Thyroid gland (tissue), 4 donors: ENCODE measurements around the gene ARL3.

Experiments used
- POLR2A ChIP-seq, 2 donors: fragments of 450-650 bp; IDR thresholded peaks; one replicate each; pipeline ENCODE4 v1.6.1; 2017; ENCODE audit warnings: antibody characterized with exemption in 2 of 2, mild to moderate bottlenecking in 2 of 2, moderate library complexity in 1 of 2
- TF ChIP-seq, protein P1 (sequence below), 6 experiments: fragments of 200-600 bp in 3 of 6; fragments of 450-650 bp in 3 of 6; sonication (generic) in 3 of 6; IDR thresholded peaks; one replicate each; pipeline ENCODE4 v1.5.1; 2016 to 2019; ENCODE audit warnings: antibody characterized with exemption in 6 of 6, mild to moderate bottlenecking in 2 of 6, inconsistent platforms in 1 of 6, moderate library complexity in 1 of 6

DNA sequence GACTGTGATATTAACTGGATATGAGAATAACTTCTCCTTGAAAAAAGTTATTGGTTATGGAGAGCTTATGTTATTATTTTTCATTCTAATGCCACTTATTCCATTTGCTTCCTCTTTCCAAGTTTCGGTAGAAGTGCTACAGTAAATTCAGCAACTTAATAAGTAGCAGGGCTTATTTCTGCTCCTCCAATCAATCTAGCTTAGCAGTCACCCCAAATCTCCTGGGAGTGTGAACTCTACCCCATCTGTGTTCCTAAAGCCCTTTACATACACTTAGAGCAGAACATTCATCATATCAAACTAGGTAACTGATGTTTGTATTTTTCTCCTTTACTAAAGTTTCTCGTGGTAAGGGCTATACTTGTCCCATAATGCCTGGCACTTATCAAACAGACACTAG lies 8.7 kb downstream of the ARL3 start:
- TF ChIP-seq, protein P1, sequence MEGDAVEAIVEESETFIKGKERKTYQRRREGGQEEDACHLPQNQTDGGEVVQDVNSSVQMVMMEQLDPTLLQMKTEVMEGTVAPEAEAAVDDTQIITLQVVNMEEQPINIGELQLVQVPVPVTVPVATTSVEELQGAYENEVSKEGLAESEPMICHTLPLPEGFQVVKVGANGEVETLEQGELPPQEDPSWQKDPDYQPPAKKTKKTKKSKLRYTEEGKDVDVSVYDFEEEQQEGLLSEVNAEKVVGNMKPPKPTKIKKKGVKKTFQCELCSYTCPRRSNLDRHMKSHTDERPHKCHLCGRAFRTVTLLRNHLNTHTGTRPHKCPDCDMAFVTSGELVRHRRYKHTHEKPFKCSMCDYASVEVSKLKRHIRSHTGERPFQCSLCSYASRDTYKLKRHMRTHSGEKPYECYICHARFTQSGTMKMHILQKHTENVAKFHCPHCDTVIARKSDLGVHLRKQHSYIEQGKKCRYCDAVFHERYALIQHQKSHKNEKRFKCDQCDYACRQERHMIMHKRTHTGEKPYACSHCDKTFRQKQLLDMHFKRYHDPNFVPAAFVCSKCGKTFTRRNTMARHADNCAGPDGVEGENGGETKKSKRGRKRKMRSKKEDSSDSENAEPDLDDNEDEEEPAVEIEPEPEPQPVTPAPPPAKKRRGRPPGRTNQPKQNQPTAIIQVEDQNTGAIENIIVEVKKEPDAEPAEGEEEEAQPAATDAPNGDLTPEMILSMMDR (IDR thresholded peaks at IDR 0.05) = no peak
- TF ChIP-seq POLR2A (IDR thresholded peaks at IDR 0.05) = no peak
